CD14-positive monocyte (primary cell): ENCODE measurements around the gene FANCG. TPM values are rescaled to one million over a fixed set of nuclear protein-coding genes. Genes with fewer than 3 reads are reported as not detected.

Source experiments
- DNase-seq, 3 donors: peaks; one replicate each; pipeline ENCODE4 v3.0.0-alpha.2; 2011 to 2022
- H2AFZ ChIP-seq: 2 replicates; pipeline ENCODE4 v1.6.0; 2012; ENCODE audit warnings: mild to moderate bottlenecking, low read depth, low read length, inconsistent platforms; ENCODE audit not compliant: insufficient read depth, poor library complexity, severe bottlenecking
- H3K27ac ChIP-seq, 2 donors: 1 replicate in 1 of 2; 2 replicates in 1 of 2; pipeline ENCODE4 v1.5.1; 2012 to 2013; ENCODE audit warnings: low read length in 2 of 2, control low read depth in 1 of 2, inconsistent platforms in 1 of 2, low read depth in 1 of 2, mild to moderate bottlenecking in 1 of 2
- H3K27me3 ChIP-seq, 2 donors: one replicate each; pipeline versions ENCODE4 v1.6.0 to v1.6.1; 2011 to 2013; ENCODE audit warnings: low read length in 2 of 2; ENCODE audit not compliant: control insufficient read depth in 2 of 2, insufficient read depth in 2 of 2
- H3K36me3 ChIP-seq, 2 donors: replicated peaks in 1 of 2; 1 replicate in 1 of 2; 2 replicates in 1 of 2; pipeline versions ENCODE4 v1.5.1 to v1.6.1; 2012 to 2013; ENCODE audit warnings: low read length in 2 of 2, control low read depth in 1 of 2, inconsistent platforms in 1 of 2, mild to moderate bottlenecking in 1 of 2; ENCODE audit not compliant: insufficient read depth in 2 of 2, control insufficient read depth in 1 of 2
- H3K4me1 ChIP-seq, 2 donors: 1 replicate in 1 of 2; 2 replicates in 1 of 2; pipeline versions ENCODE4 v1.5.1 to v1.6.1; 2012 to 2013; ENCODE audit warnings: low read length in 2 of 2, control low read depth in 1 of 2, inconsistent platforms in 1 of 2, mild to moderate bottlenecking in 1 of 2, moderate library complexity in 1 of 2; ENCODE audit not compliant: insufficient read depth in 2 of 2, control insufficient read depth in 1 of 2
- H3K4me2 ChIP-seq: replicated peaks from 2 replicates; pipeline ENCODE3; 2012; ENCODE audit warnings: low read length, moderate library complexity, mild to moderate bottlenecking; ENCODE audit not compliant: poor library complexity, severe bottlenecking; ENCODE audit errors: extremely low read depth
- H3K4me3 ChIP-seq, 3 experiments: fragments of 200-600 bp in 1 of 3; sonication (generic) in 1 of 3; replicated peaks in 1 of 3; 1 replicate in 2 of 3; 2 replicates in 1 of 3; pipeline ENCODE4 v1.5.1; 2011 to 2013; ENCODE audit warnings: low read length in 3 of 3, mild to moderate bottlenecking in 3 of 3, control low read depth in 2 of 3, low read depth in 2 of 3, inconsistent platforms in 1 of 3, moderate library complexity in 1 of 3
- H3K79me2 ChIP-seq: 2 replicates; pipeline ENCODE4 v1.6.0; 2012; ENCODE audit warnings: mild to moderate bottlenecking, control low read depth, inconsistent platforms, low read length, moderate library complexity; ENCODE audit not compliant: insufficient read depth
- H3K9ac ChIP-seq: 2 replicates; pipeline ENCODE4 v1.6.0; 2017; ENCODE audit warnings: low read length, mild to moderate bottlenecking; ENCODE audit not compliant: insufficient read depth, poor library complexity, severe bottlenecking
- H3K9me3 ChIP-seq, 2 donors: replicated peaks in 1 of 2; 1 replicate in 1 of 2; 2 replicates in 1 of 2; pipeline versions ENCODE4 v1.5.1 to v1.6.1; 2012 to 2013; ENCODE audit warnings: low read length in 2 of 2, control low read depth in 1 of 2; ENCODE audit not compliant: control insufficient read depth in 1 of 2, insufficient read depth in 1 of 2
- H4K20me1 ChIP-seq: 2 replicates; pipeline ENCODE4 v1.6.0; 2012; ENCODE audit warnings: mild to moderate bottlenecking, low read length, control low read depth, moderate library complexity; ENCODE audit not compliant: insufficient read depth
- H3K27ac Mint-ChIP-seq, 7 donors: one replicate each; pipeline ENCODE4 v1.8.0; 2020; ENCODE audit warnings: mild to moderate bottlenecking in 7 of 7, mixed read lengths in 7 of 7, moderate library complexity in 6 of 7, inconsistent platforms in 2 of 7
- H3K27me3 Mint-ChIP-seq, 3 donors: one replicate each; pipeline ENCODE4 v1.8.0; 2021 to 2022; ENCODE audit warnings: low read depth in 3 of 3, mild to moderate bottlenecking in 3 of 3, mixed read lengths in 3 of 3, moderate library complexity in 3 of 3, inconsistent platforms in 1 of 3
- H3K36me3 Mint-ChIP-seq, 2 donors: one replicate each; pipeline ENCODE4 v1.8.0; 2020; ENCODE audit warnings: mixed read lengths in 2 of 2, inconsistent platforms in 1 of 2, mild to moderate bottlenecking in 1 of 2
- H3K4me1 Mint-ChIP-seq: one replicate; pipeline ENCODE4 v1.8.0; 2020; ENCODE audit warnings: mild to moderate bottlenecking, mixed read lengths
- H3K4me3 Mint-ChIP-seq, 2 donors: one replicate each; pipeline ENCODE4 v1.8.0; 2020; ENCODE audit warnings: mild to moderate bottlenecking in 2 of 2, mixed read lengths in 2 of 2, moderate library complexity in 1 of 2
- H3K9me3 Mint-ChIP-seq, 7 donors: one replicate each; pipeline ENCODE4 v1.8.0; 2020 to 2022; ENCODE audit warnings: mixed read lengths in 7 of 7, mild to moderate bottlenecking in 6 of 7, moderate library complexity in 6 of 7, inconsistent platforms in 2 of 7
- CTCF ChIP-seq: fragments of 200-600 bp; IDR thresholded peaks from one replicate; pipeline ENCODE4 v1.8.0; 2022; ENCODE audit warnings: antibody characterized with exemption, mild to moderate bottlenecking
- WGBS: methylation state at CpG from one replicate; pipeline ENCODE4 v1.1.5; 2013; ENCODE audit warnings: missing lambda C conversion rate; ENCODE audit not compliant: insufficient coverage; 5-methylcytosine and 5-hydroxymethylcytosine counted together
- intact Hi-C, 2 donors: fragments of 100-400 bp; cut with micrococcal nuclease; formaldehyde crosslinking; loops; one replicate each; pipeline versions ENCODE4 v1.15.0 to v1.15.1; 2023
- polyA plus RNA-seq, 3 donors: library from polyadenylated mRNA; depleted of rRNA in 1 of 3; unstranded in 2 of 3; stranded (reverse) in 1 of 3; fragments of 300-500 nt in 2 of 3; fragments of >200 nt in 1 of 3; fragmentation: Illumina TruSeq in 2 of 3; gene quantifications; 1 replicate in 2 of 3; 2 replicates in 1 of 3; pipeline ENCODE4 v1.2.3, GENCODE V29; 2012 to 2021

The FANCG gene
- polyA plus RNA-seq, 3 donors: 2.0 to 7.0 (median 2.5) TPM

GRCh38 chr9:35112257-35113020 lies 32.7 kb upstream of the FANCG start:
- Mint-ChIP-seq H3K9me3 (peaks cover 0 to 3% (median 0%) of the 10 kb centered on the region in 7 donors), H3K4me1 (peaks cover 64% of the 10 kb centered on the region), H3K4me3 (peak overlapping the region; percentile 86 to 96), H3K27ac (peak overlapping the region; percentile 99 to 100 (median 100)), H3K27me3 (peaks cover 0 to 6% (median 0%) of the 10 kb centered on the region in 3 donors), H3K36me3 (peaks cover 23 to 46% of the 10 kb centered on the region in 2 donors)
- Histone ChIP-seq H4K20me1 (peaks cover 64% of the 10 kb centered on the region), H3K36me3 (peaks cover 15 to 25% of the 10 kb centered on the region in 2 donors), H2AFZ (no peak overlapping the region), H3K9ac (peak overlapping the region; percentile 75), H3K27ac (peak overlapping the region; percentile 94 to 95), H3K4me3 (peak overlapping the region; percentile 41 to 77 (median 51)), H3K9me3 (no peaks in the 10 kb centered on the region), H3K79me2 (peaks cover 74% of the 10 kb centered on the region), H3K27me3 (no peaks in the 10 kb centered on the region), H3K4me1 (peaks cover 60 to 70% of the 10 kb centered on the region in 2 donors), H3K4me2 (peak overlapping the region; percentile 67)
- intact Hi-C loops: loop anchor here (5.0 to 10.0 kb wide), 6 partner anchors 40 to 620 kb away; partner anchors contain the start of genes CCDC107 (in 1 of the 2), CCL27 (in 1 of the 2), CREB3 (in 1 of the 2) and RMRP (in 1 of the 2)
- 100% methylated on average over 2 of the region's 3 CpGs for WGBS
- no peak for TF ChIP-seq CTCF
- peak; percentile 94 to 97 (median 96) for DNase-seq

GRCh38 chr9:35111001-35111933 lies 31.5 kb upstream of the FANCG start:
- WGBS: under 1% methylated on average over 53 of the region's 57 CpGs
- peak overlapping the region; percentile 86 to 96 for H3K4me3 Mint-ChIP-seq
- intact Hi-C loops: loop anchor here (5.0 to 10.0 kb wide), 6 partner anchors 39 to 621 kb away; partner anchors contain the start of genes CCDC107 (in 1 of the 2), CCL27 (in 1 of the 2), CREB3 (in 1 of the 2) and RMRP (in 1 of the 2)

More at GRCh38 chr9:35111001-35111933, 31.5 kb upstream of the FANCG start:
- peak overlapping the region; percentile 68 to 77 (median 69) for H3K4me3 ChIP-seq
- H3K9me3 ChIP-seq: no peaks in the 10 kb centered on the region
- peak overlapping the region; percentile 43 for H2AFZ ChIP-seq
- H3K9me3 Mint-ChIP-seq: peaks cover 0 to 3% (median 0%) of the 10 kb centered on the region in 7 donors
- H3K27me3 ChIP-seq: no peaks in the 10 kb centered on the region
- TF ChIP-seq CTCF: no peak
- H3K4me1 ChIP-seq: peaks cover 50 to 58% of the 10 kb centered on the region in 2 donors
- peaks cover 27 to 36% of the 10 kb centered on the region in 2 donors for H3K36me3 ChIP-seq
- peaks cover 30 to 58% of the 10 kb centered on the region in 2 donors for H3K36me3 Mint-ChIP-seq
- H3K27ac ChIP-seq: peak overlapping the region; percentile 94 to 95
- peaks cover 76% of the 10 kb centered on the region for H4K20me1 ChIP-seq
- peak overlapping the region; percentile 71 for H3K4me2 ChIP-seq
- DNase-seq: peak; percentile 98 to 99 (median 99)
- peak overlapping the region; percentile 80 for H3K9ac ChIP-seq
- peaks cover 74% of the 10 kb centered on the region for H3K79me2 ChIP-seq
- H3K4me1 Mint-ChIP-seq: peaks cover 52% of the 10 kb centered on the region
- H3K27ac Mint-ChIP-seq: peak overlapping the region; percentile 99 to 100 (median 100)
- peaks cover 0 to 8% (median 0%) of the 10 kb centered on the region in 3 donors for H3K27me3 Mint-ChIP-seq
